HepG2 (cell line): Measurements from ENCODE around the gene CDC14B. TPM values are rescaled to one million over a fixed set of nuclear protein-coding genes. Genes with fewer than 3 reads are reported as not detected.

Source experiments
- ARNT ChIP-seq: fragments of 450-650 bp; IDR thresholded peaks from 2 replicates; pipeline ENCODE4 v1.6.1; 2017
- EHMT2 ChIP-seq: fragments of 200-600 bp; sonication (generic); IDR thresholded peaks from 2 replicates; pipeline ENCODE4 v1.7.0; 2017; ENCODE audit warnings: antibody characterized with exemption, low read depth, low read length, borderline replicate concordance
- FIP1L1 ChIP-seq: fragments of 200-400 bp; formaldehyde crosslinking; IDR thresholded peaks from 2 replicates; pipeline ENCODE4 v1.6.1; 2018; ENCODE audit warnings: low read depth, mild to moderate bottlenecking, low read length, moderate library complexity, borderline replicate concordance; ENCODE audit not compliant: insufficient read depth
- FOXA1 ChIP-seq, 2 experiments: fragments of 450-650 bp in 1 of 2; sonication (generic) in 1 of 2; formaldehyde crosslinking in 1 of 2; IDR thresholded peaks; 2 replicates each; pipeline versions ENCODE4 v1.4.0 to v1.6.1; 2016 to 2020; ENCODE audit warnings: missing genetic modification reagents in 1 of 2
- HDAC1 ChIP-seq: sonication (generic); formaldehyde crosslinking; IDR thresholded peaks from 2 replicates; pipeline ENCODE4 v1.5.1; 2020; ENCODE audit warnings: mild to moderate bottlenecking, missing genetic modification reagents
- HES4 ChIP-seq: sonication (generic); formaldehyde crosslinking; IDR thresholded peaks from 2 replicates; pipeline ENCODE4 v1.9.0; 2021; ENCODE audit warnings: mild to moderate bottlenecking, missing genetic modification reagents, borderline replicate concordance
- KLF13 ChIP-seq: sonication (generic); formaldehyde crosslinking; IDR thresholded peaks from 2 replicates; pipeline ENCODE4 v1.4.0; 2020; ENCODE audit warnings: mild to moderate bottlenecking, missing genetic modification reagents
- RFXANK ChIP-seq: IDR thresholded peaks from 2 replicates; pipeline ENCODE4 v1.6.1; 2016
- YEATS2 ChIP-seq: sonication (generic); formaldehyde crosslinking; IDR thresholded peaks from 2 replicates; pipeline ENCODE4 v1.4.0; 2020; ENCODE audit warnings: missing genetic modification reagents, borderline replicate concordance
- ZNF234 ChIP-seq: sonication (generic); formaldehyde crosslinking; conservative IDR thresholded peaks from 2 replicates; pipeline ENCODE4 v1.5.1; 2020; ENCODE audit warnings: mild to moderate bottlenecking, missing genetic modification reagents
- ZNF235 ChIP-seq: sonication (generic); formaldehyde crosslinking; IDR thresholded peaks from 2 replicates; pipeline ENCODE4 v1.8.1; 2023; ENCODE audit warnings: mild to moderate bottlenecking, missing genetic modification reagents, borderline replicate concordance
- ZNF260 ChIP-seq: sonication (generic); formaldehyde crosslinking; IDR thresholded peaks from 2 replicates; pipeline ENCODE4 v1.4.0; 2020; ENCODE audit warnings: missing genetic modification reagents, low read depth, mild to moderate bottlenecking, borderline replicate concordance
- ZNF782 ChIP-seq: sonication (generic); formaldehyde crosslinking; IDR thresholded peaks from 2 replicates; pipeline ENCODE4 v1.4.0; 2020; ENCODE audit warnings: missing genetic modification reagents, mild to moderate bottlenecking, borderline replicate concordance
- polyA plus RNA-seq, 8 experiments: library from polyadenylated mRNA; depleted of rRNA in 3 of 8; stranded (reverse) in 7 of 8; unstranded in 1 of 8; fragments of >200 nt; fragmentation: Illumina TruSeq in 4 of 8; extraction: Trizol in 4 of 8; gene quantifications; 2 replicates each; pipeline versions ENCODE4 v1.2.1 to v1.2.3, GENCODE V29; 2011 to 2016; ENCODE audit warnings: low read depth in 4 of 8, missing spikeins in 1 of 8, mixed read lengths in 1 of 8; ENCODE audit not compliant: insufficient read depth in 1 of 8
- total RNA-seq, 5 experiments: library from RNA; depleted of rRNA; stranded (reverse); fragments of >200 nt; fragmentation: Illumina TruSeq; extraction: Trizol; gene quantifications; 2 replicates each; pipeline ENCODE4 v1.2.3, GENCODE V29; 2016; ENCODE audit warnings: low read depth in 1 of 5
- TF ChIP-seq, protein P1 (sequence below): fragments of 450-650 bp; IDR thresholded peaks from 2 replicates; pipeline ENCODE4 v1.6.1; 2017; ENCODE audit warnings: mild to moderate bottlenecking
- TF ChIP-seq, protein P2 (sequence below): sonication (generic); formaldehyde crosslinking; IDR thresholded peaks from 2 replicates; pipeline ENCODE4 v1.5.0; 2020; ENCODE audit warnings: missing genetic modification reagents
- TF ChIP-seq, protein P3 (sequence below): sonication (generic); formaldehyde crosslinking; IDR thresholded peaks from 2 replicates; pipeline ENCODE4 v1.5.1; 2020; ENCODE audit warnings: mild to moderate bottlenecking, missing genetic modification reagents
- TF ChIP-seq, protein P4 (sequence below): sonication (generic); formaldehyde crosslinking; IDR thresholded peaks from 2 replicates; pipeline ENCODE4 v1.4.0; 2020; ENCODE audit warnings: mild to moderate bottlenecking, missing genetic modification reagents, borderline replicate concordance
- TF ChIP-seq, protein P5 (sequence below): sonication (generic); formaldehyde crosslinking; IDR thresholded peaks from 2 replicates; pipeline ENCODE4 v1.4.0; 2020; ENCODE audit warnings: missing genetic modification reagents

CDC14B gene
- total and polyA plus RNA-seq, 2 of the 13 experiments (the other 11 are each of a cell fraction or from before 2014, with no cell fraction given): 25.8 to 33.3 TPM

DNA sequence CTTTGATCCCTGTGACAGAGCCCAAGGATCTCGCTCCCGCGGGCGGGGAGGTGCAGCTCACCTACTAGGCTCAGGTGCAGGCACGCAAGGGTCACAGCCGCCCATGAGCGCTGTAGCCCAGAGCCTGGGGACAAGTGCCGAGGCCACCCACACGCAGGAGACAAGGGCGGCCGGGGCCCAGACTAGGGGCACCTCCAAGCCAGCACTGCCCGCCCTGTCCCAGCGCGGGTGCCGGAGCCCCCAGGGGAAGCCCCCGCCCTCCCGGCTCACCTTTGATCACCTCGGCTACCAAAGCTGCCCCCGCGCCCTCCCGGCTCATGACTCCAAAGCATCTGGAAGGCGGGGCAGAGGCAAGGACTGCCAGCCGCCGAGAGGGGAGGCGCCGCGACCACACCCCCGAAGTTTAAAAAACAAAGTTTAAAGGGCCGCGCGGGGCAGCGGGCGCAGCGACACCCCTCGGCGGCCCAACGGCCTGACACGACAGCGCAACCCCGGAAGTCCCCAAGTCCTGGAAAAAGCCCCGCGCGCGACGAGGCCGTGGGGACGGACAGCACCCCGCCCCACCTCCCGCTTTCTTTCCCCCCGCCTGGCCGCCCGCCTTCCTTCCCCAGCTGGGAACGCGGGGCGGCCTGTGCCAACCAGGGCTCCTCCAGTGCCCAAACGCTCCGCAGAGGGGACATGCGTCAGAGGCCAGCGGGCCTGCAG lies 53.0 kb downstream of the CDC14B start (continued):
- TF ChIP-seq, protein P1, sequence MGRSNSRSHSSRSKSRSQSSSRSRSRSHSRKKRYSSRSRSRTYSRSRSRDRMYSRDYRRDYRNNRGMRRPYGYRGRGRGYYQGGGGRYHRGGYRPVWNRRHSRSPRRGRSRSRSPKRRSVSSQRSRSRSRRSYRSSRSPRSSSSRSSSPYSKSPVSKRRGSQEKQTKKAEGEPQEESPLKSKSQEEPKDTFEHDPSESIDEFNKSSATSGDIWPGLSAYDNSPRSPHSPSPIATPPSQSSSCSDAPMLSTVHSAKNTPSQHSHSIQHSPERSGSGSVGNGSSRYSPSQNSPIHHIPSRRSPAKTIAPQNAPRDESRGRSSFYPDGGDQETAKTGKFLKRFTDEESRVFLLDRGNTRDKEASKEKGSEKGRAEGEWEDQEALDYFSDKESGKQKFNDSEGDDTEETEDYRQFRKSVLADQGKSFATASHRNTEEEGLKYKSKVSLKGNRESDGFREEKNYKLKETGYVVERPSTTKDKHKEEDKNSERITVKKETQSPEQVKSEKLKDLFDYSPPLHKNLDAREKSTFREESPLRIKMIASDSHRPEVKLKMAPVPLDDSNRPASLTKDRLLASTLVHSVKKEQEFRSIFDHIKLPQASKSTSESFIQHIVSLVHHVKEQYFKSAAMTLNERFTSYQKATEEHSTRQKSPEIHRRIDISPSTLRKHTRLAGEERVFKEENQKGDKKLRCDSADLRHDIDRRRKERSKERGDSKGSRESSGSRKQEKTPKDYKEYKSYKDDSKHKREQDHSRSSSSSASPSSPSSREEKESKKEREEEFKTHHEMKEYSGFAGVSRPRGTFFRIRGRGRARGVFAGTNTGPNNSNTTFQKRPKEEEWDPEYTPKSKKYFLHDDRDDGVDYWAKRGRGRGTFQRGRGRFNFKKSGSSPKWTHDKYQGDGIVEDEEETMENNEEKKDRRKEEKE: no peak
- peak; percentile 68; the same call in 1 of the 2 replicates for TF ChIP-seq ZNF235 (CRISPR knock-in tag)
- TF ChIP-seq HDAC1 (CRISPR knock-in tag): peak; percentile 89
- TF ChIP-seq, protein P2, sequence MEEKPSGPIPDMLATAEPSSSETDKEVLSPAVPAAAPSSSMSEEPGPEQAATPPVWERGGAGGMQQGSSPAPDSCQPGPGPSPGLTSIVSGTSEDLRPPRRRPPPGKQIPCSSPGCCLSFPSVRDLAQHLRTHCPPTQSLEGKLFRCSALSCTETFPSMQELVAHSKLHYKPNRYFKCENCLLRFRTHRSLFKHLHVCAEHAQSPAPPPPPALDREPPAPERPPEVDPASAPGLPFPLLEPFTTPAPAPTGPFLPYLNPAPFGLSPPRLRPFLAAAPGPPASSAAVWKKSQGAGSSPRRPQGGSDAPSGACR (CRISPR knock-in tag): no peak
- no peak for TF ChIP-seq ZNF234 (CRISPR knock-in tag)
- TF ChIP-seq HES4: no peak
- TF ChIP-seq ZNF782 (CRISPR knock-in tag): no peak; the same call in 1 of the 2 replicates
- no peak for TF ChIP-seq KLF13 (CRISPR knock-in tag)
- TF ChIP-seq, protein P3, sequence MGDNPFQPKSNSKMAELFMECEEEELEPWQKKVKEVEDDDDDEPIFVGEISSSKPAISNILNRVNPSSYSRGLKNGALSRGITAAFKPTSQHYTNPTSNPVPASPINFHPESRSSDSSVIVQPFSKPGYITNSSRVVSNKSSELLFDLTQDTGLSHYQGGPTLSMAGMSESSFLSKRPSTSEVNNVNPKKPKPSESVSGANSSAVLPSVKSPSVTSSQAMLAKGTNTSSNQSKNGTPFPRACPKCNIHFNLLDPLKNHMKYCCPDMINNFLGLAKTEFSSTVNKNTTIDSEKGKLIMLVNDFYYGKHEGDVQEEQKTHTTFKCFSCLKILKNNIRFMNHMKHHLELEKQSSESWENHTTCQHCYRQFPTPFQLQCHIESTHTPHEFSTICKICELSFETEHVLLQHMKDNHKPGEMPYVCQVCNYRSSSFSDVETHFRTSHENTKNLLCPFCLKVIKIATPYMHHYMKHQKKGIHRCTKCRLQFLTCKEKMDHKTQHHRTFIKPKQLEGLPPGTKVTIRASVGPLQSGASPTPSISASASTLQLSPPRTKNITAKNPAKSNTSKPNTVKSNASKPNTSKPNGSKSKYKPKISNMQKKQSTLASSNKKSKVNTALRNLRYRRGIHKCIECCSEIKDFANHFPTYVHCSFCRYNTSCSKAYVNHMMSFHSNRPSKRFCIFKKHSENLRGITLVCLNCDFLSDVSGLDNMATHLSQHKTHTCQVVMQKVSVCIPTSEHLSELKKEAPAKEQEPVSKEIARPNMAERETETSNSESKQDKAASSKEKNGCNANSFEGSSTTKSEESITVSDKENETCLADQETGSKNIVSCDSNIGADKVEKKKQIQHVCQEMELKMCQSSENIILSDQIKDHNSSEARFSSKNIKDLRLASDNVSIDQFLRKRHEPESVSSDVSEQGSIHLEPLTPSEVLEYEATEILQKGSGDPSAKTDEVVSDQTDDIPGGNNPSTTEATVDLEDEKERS: no peak; the same call in 1 of the 2 replicates
- TF ChIP-seq, protein P4, sequence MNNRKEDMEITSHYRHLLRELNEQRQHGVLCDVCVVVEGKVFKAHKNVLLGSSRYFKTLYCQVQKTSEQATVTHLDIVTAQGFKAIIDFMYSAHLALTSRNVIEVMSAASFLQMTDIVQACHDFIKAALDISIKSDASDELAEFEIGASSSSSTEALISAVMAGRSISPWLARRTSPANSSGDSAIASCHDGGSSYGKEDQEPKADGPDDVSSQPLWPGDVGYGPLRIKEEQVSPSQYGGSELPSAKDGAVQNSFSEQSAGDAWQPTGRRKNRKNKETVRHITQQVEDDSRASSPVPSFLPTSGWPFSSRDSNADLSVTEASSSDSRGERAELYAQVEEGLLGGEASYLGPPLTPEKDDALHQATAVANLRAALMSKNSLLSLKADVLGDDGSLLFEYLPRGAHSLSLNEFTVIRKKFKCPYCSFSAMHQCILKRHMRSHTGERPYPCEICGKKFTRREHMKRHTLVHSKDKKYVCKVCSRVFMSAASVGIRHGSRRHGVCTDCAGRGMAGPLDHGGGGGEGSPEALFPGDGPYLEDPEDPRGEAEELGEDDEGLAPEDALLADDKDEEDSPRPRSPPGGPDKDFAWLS: no peak
- TF ChIP-seq RFXANK (CRISPR knock-in tag): no peak
- TF ChIP-seq EHMT2: no peak
- TF ChIP-seq FOXA1 (IDR thresholded peaks at IDR 0.05): no peak
- 0 out of 2 replicates have a peak, but pooled peaks have one; percentile 31 for TF ChIP-seq FOXA1 (CRISPR knock-in tag; IDR thresholded peaks at IDR 0.05)
- TF ChIP-seq FIP1L1: no peak
- no peak for TF ChIP-seq ZNF260 (CRISPR knock-in tag)
- TF ChIP-seq, protein P5, sequence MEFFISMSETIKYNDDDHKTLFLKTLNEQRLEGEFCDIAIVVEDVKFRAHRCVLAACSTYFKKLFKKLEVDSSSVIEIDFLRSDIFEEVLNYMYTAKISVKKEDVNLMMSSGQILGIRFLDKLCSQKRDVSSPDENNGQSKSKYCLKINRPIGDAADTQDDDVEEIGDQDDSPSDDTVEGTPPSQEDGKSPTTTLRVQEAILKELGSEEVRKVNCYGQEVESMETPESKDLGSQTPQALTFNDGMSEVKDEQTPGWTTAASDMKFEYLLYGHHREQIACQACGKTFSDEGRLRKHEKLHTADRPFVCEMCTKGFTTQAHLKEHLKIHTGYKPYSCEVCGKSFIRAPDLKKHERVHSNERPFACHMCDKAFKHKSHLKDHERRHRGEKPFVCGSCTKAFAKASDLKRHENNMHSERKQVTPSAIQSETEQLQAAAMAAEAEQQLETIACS (CRISPR knock-in tag): no peak
- peak; percentile 59; the same call in 1 of the 2 replicates for TF ChIP-seq YEATS2 (CRISPR knock-in tag)
- no peak for TF ChIP-seq ARNT
